Pulmonary artery endothelial cell (primary cell): ENCODE results near the gene KRTDAP. TPM values are rescaled to one million over a fixed set of nuclear protein-coding genes. Genes with fewer than 3 reads are reported as not detected.

ENCODE experiments used
- DNase-seq: peaks from one replicate; pipeline ENCODE4 v3.0.0-alpha.2; 2011; ENCODE audit warnings: low read depth, low spot score
- total RNA-seq: library from RNA; depleted of rRNA; stranded (reverse); fragments of >200 nt; gene quantifications from 2 replicates; pipeline ENCODE4 v1.2.3, GENCODE V29; 2014

Gene KRTDAP
- total RNA-seq, 1 donor from 2014 or later = not detected

DNA sequence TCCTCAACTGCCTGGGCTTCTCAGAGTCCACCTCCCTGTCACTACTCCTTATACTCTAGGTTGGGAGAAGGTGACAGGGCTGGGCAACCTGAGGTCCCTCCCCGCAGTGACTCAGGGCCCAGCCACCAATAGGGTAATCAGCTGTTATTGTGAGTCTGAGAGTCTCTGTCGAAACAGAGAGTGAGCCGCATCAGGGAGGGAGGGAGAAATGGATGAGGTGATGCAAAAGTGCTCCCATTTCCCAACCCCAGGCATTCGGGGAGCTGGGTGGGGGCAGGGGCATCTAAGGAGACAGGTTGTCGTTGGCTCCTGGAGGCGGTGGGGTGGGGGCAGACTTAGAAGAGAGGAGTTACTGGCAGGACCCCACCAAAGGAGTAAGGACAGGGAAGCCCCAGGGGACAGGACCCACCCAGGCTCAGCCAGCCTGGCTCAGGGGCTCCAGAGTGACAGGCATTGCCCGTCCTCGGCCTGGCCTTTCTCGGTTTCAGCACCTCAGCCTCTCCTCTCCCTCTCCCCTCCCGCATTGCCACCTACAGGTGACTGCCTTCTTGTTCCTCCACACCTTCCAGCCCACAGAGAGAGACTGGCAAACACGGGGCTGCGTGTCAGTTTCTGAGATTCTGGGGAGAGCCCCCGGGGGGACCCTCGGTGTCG is 23.5 kb upstream of the KRTDAP start, which contains the start of gene DMKN:
TSS of gene DMKN (minus strand) at position 22 of the 654 bp plus-strand sequence. CDS start 174 bp downstream, outside the sequence.
- DNase-seq = no peak

GRCh38 chr19:35512831-35513627 is 22.8 kb upstream of the KRTDAP start:
- DNase-seq = no peak

DNA sequence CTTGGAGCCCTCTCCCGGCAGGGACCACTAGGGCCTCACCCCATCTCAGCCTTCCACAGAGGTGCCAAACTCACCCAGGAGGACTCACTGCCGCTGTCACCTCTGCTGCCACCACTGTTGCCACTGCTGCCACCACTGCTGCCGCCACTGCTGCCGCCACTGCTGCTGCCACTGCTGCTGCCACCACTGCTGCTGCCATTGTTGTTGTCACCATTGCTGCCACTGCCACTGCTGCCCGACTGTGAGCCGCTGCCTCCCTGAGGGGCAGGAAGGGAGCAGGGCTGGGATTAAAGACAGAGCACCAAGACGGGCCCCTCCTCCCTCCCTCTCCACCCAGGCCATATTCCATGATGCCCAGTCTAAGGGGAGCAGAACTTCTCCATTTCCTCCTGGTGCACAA is 21.1 kb upstream of the KRTDAP start:
- no peak for DNase-seq

GRCh38 chr19:35510626-35510964 is 20.3 kb upstream of the KRTDAP start:
- no peak for DNase-seq

DNA sequence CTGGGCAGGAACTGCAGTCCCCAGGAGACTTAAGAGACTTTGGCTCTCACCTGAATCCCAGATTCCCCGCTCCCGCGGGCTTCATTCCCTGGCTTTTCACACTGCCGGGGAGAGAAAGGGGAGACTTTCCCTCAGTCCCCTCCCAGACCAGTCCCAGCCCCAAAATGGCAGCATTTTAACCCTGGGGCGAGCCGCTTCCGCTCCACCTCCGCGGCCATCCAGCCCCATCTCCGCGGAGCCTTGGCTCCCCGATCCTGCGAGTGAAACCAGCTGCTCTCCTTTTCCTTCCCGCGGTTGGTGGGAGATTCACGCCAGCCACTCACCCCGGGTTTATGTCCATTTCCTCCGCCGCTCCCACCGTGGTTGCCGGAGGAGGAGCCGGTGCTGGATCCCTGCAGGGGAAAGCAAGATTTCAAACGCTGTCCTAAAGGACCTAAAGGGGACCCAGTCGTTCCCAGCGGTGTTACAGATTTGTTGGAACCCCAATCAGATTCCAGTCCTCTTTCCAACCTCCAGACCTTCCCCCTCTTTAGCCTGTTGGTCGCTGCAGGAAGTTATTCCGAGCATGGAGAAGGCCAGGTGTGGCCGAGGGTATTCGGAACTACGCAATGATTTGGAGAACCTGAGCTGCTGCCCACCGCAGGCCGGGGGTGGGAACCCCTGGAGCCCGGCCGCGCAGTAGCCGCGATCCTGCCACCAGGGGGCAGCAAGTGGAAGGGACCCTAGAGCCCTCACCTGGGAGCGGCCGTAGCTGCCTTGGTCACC is 19.8 kb upstream of the KRTDAP start:
- no peak for DNase-seq

DNA sequence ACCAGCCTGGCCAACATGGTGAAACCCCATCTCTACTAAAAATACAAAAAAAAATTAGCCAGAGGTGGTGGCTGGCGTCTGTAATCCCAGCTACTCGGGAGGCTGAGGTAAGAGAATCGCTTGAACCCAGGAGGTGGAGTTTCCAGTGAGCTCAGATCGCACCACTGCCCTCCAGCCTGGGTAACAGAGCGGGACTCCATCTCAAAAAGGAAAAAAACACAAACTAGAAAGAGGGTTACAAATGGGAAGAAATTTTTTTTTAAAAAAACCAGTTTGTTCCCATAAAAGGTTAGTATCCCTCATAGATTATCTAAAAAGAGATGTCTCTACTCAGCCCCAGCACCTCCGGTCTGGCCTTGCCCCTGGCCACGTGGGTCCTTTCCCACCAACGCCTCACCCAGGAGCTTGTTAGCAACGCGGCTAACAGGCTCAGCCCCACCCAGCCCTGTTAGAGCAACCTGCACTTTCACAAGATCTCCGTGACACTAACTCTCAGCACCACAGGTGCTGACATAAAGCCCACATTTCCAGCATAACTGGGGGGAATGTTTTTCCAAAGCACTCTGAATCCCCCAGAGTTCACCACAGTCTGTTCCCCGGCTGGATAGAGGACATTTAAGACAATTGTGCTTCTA is 18.9 kb upstream of the KRTDAP start:
- no peak for DNase-seq

GRCh38 chr19:35508129-35508528 is 17.9 kb upstream of the KRTDAP start:
- no peak for DNase-seq

DNA sequence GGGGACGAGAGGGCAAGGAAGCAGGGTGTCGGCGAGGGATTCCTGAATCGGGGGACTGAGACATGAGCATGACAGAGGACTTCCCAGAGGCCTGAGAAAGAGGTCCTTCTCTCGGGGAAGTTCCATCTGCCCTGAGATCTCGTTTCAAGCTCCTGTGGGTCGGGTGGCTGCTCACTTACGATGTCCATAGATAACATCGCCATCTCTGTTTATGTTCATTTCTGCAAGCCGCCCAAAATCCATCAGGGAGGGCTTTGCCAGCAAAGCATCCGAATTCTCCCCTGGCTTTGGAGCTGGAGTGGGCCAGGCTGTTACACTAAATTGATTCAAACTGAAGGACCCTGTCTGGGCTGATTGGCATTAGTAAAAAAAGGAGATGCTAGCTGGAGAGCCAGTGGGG is 17.3 kb upstream of the KRTDAP start:
- DNase-seq = no peak

DNA sequence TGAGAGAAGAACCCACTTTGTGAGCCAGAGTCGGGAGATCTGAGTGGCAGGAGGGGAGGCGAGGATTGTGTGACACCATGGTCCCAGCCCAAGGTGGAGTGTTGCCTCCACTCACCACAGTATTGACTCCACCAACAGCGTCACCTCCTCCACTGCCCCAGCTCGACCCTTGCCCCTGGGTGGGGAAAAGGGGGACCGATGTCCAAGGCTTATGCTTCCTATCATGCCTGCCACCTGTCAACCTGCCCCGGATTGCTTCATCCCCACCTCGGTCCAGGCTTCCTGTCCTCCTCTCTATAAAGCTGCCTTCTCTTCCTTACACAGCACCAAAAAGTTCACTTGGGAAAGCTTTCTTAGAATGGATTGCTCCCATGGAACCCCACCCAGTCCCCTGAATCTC is 15.7 kb upstream of the KRTDAP start:
- no peak for DNase-seq

DNA sequence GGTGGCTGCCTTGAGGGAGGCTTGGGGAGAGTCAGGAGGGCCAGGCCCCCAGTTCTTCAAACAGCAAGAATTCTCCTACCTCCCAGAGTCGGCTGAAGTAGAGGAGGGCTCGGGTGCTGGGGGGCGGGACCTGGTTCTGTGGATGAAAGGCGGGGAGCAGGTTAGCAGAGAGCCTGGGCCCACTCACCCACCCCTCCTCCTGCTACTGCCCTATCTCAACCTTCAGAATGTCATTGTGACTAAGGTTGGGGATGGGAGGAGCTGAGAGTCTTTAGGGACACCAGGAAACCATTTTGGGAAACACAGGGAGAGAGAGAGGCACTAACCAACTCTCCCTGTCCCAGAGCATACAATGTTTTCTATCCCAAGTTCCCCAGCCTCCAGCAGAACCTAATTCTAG is 12.5 kb upstream of the KRTDAP start:
- DNase-seq = no peak

GRCh38 chr19:35501684-35502083 is 11.4 kb upstream of the KRTDAP start:
- DNase-seq = no peak

- DNase-seq = no peak
Observed at GRCh38 chr19:35500611-35501010, 10.3 kb upstream of the KRTDAP start.

DNA sequence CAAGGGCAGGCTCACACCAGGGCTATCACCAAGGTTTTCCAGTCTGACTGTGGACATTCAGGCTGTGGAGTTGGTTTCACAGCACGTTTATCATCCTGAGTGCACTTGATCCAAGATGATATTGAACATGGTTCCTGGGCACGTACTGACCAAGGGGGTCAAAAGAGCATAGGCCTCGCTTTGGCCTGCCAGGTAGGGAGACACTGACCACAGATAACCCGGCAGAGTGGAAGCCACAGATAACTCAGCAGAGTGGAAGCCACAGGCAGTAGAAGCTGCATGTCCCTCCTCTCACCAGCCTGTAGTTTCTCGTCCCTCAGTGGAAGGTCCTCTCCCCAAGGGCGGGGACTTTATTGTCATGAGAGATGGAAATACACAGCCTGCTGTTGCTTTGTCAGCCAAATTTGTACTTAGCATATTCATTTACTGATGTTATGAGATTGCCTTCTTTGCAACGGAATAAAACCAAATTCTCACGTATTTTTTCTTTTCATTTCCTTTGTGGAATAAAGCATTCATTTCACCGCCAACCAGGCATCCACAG is 8.8 kb upstream of the KRTDAP start:
- DNase-seq = no peak

GRCh38 chr19:35498220-35498619 is 8.0 kb upstream of the KRTDAP start:
- no peak for DNase-seq

GRCh38 chr19:35497406-35497805 is 7.1 kb upstream of the KRTDAP start:
- no peak for DNase-seq

DNA sequence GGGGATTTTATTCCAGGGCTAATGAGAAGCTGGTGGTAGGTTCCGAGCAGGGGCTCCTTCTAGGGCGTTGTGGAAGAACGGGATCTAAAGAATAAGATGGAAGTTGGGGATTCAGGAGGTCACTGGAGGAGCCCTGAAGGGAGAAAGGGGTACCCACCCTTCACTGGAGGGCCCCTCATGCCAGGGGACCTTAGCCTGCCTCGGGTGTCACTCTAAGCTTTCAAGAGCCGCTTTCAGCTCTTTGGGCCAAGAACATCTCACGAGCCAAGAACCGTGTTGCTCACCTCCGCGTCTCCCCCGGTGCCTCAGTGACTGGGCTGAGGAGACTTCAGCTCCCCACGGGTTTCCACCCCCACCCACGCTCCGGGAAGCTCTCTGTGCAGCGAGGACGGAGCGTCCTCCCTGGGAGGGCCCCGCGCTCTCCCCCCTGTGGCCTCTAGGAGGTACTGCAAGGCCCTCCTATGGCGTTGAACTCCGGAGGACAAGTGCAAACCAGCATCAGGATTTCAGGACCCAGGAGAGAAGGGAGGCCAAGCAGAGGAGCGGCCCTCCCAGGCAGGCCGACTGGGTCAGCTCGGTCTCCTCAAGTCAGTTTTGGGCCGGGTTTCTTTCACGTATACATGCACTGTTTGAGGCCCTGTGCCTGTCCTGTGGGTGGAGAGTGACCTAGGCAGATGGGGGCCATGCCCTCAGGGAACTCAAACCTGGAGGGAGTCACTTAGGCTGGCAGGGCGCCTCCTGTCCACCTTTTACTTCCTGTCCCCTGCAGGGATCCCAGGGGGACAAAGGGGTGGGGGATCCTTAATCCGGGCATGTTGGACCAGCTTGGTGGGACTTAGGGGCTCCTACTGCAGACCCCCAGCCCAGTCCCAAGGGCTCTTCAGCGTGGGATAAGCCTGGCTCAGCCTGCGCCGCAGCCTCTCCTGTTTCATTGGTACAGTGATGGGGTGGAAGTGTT is 5.1 kb upstream of the KRTDAP start:
- no peak for DNase-seq

GRCh38 chr19:35493971-35494370 is 3.7 kb upstream of the KRTDAP start:
- no peak for DNase-seq

DNA sequence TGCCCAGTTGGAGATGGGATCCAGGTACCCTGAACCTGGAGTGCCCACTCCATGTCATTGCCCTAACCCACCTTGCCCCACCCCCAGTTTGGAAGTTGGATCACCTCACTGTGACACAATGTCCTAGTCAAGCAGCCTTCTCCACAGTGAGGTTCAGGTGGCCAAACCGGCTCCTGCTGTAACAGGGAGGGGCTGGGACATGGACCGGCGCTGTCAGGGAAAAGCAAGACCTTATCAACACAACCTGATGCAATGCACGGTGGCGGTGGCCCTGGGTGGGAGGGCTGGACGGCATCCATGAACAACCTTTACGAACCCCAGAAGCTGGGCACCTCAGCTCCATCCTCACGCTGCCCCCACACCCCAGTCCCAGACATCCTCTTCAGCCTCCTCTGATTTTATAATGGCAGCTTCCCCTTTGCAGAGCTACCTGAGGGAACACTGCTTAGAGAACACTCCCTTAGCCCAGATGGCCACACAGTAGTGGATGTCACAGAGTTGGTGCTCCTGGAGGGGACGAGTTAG is 1.6 kb upstream of the KRTDAP start:
- DNase-seq = no peak

- no peak for DNase-seq
Observed at GRCh38 chr19:35488677-35489076, 1.6 kb downstream of the KRTDAP start.

DNA sequence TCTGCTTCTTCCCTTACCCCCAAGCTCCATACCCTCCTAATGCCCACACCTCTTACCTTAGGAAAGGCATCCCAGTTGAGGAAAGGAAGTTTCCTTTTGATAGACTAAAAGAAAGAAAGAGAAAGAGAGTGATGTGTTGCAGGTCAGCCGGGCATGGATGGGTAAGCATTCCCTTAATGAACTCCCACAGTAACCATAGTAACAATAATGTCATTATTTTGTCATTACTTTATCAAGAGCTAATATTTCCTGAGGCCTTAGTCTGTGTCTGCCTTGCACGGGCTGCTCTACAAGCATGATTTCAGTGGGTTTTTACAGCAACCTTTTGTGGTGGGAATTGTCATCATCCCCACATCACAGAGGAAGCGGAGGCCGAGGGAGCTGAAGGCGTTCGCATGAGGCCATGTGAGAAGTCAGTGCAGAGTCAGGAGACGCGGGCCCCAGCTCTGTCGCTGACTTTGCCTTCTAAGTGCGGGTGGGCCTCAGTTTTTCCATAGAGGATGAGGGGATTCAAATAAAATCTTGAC is 2.5 kb downstream of the KRTDAP start:
- no peak for DNase-seq
